Measurements from ENCODE around the gene NEUROG3. TPM values are rescaled to one million over a fixed set of nuclear protein-coding genes. Genes with fewer than 3 reads are reported as not detected.

NEUROG3 gene
- total RNA-seq, 1 donor from 2014 or later = not detected

GRCh38 chr10:69570050-69570816 lies 3.0 kb downstream of the NEUROG3 start:
- peaks cover 30% of the 10 kb centered on the region for H3K27me3 ChIP-seq
- H3K27ac ChIP-seq = no peak overlapping the region
- no peak overlapping the region for H3K4me3 ChIP-seq
- no peak for TF ChIP-seq CTCF (IDR thresholded peaks at IDR 0.05)
- H3K4me1 ChIP-seq = peaks cover 0 to 8% of the 10 kb centered on the region in 2 donors
- H3K36me3 ChIP-seq = no peaks in the 10 kb centered on the region
- intact Hi-C loops (cut with DNase I) = no loop called here
- DNase-seq (ENCODE audit: low spot score in 2 of 2) = no peak
- no peaks in the 10 kb centered on the region for H3K9me3 ChIP-seq

GRCh38 chr10:69569396-69569934 lies 3.8 kb downstream of the NEUROG3 start:
- Histone ChIP-seq H3K27me3 (peaks cover 25% of the 10 kb centered on the region), H3K9me3 (no peaks in the 10 kb centered on the region), H3K4me1 (peaks cover 0 to 8% of the 10 kb centered on the region in 2 donors), H3K27ac (no peak overlapping the region), H3K36me3 (no peaks in the 10 kb centered on the region), H3K4me3 (no peak overlapping the region)
- TF ChIP-seq CTCF (IDR thresholded peaks at IDR 0.05) = no peak
- intact Hi-C loops (cut with DNase I) = no loop called here
- DNase-seq (ENCODE audit: low spot score in 2 of 2) = no peak

- Histone ChIP-seq H3K4me3 (no peak overlapping the region), H3K4me1 (peaks cover 0 to 8% of the 10 kb centered on the region in 2 donors), H3K9me3 (no peaks in the 10 kb centered on the region), H3K27me3 (peaks cover 24% of the 10 kb centered on the region), H3K27ac (no peak overlapping the region), H3K36me3 (no peaks in the 10 kb centered on the region)
- DNase-seq (ENCODE audit: low spot score in 2 of 2) = no peak
- intact Hi-C loops (cut with DNase I) = no loop called here
- TF ChIP-seq CTCF (IDR thresholded peaks at IDR 0.05) = no peak
Measured at GRCh38 chr10:69568472-69569395, 4.5 kb downstream of the NEUROG3 start.

- peaks cover 19% of the 10 kb centered on the region for H3K27me3 ChIP-seq
- DNase-seq (ENCODE audit: low spot score in 2 of 2) = no peak
- intact Hi-C loops (cut with DNase I) = no loop called here
Measured at GRCh38 chr10:69567920-69568319, 5.3 kb downstream of the NEUROG3 start.

More at GRCh38 chr10:69567920-69568319, 5.3 kb downstream of the NEUROG3 start:
- no peak for TF ChIP-seq CTCF (IDR thresholded peaks at IDR 0.05)
- no peaks in the 10 kb centered on the region for H3K9me3 ChIP-seq
- peaks cover 0 to 3% of the 10 kb centered on the region in 2 donors for H3K4me1 ChIP-seq
- H3K4me3 ChIP-seq = no peak overlapping the region
- no peak overlapping the region for H3K27ac ChIP-seq
- H3K36me3 ChIP-seq = no peaks in the 10 kb centered on the region

All from ascending aorta (tissue), 2 donors.